ENCODE results near the gene FRG2C.
A peak's percentile ranks its signal among the peaks of the same experiment; 100 is the strongest.
"Not testable (repeated sequence)": the region's sequence is repeated elsewhere in the genome, so short reads cannot be mapped to it uniquely, and the experiment has no call there.

Gene FRG2C

DNA sequence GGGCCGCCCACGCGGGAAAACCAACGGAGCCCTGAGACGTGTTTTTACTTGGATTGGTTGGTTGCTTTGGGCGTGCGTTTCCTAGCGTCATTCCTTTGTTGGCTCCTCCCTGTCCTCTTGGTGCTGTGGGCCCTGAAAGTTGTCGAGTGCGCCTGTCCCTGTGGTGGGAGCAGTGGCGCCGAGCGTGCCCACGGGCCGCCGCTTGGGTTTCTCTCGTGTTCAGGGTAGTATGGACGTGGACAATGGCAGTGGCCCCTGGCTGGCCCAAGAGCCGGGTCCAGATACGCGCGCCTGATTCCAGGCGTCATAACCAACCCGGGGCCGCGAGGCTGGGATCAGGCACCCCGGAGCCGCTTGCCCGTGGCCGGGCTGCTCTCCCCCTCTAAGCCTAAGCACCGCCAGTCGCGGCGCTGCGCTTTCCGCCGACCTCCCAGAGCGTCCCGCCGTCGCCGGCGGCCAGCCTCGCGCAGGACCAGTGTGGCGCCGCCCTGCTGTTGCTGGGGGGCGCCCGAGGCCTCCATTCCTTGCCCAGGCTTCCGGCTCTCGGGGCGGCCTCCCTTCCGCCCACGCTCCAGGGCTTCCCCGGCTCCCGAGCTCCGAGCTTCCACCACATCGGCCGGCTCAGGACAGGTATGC, 8.1 kb downstream of the FRG2C start:
- peak; percentile 74 for DNase-seq
- peak overlapping the region; percentile 74 for H3K4me2 ChIP-seq (ENCODE audit: low read depth, low read length)
- peak overlapping the region; percentile 58; the same call in 1 of the 2 replicates for H3K9ac ChIP-seq (ENCODE audit: low read length)

DNA sequence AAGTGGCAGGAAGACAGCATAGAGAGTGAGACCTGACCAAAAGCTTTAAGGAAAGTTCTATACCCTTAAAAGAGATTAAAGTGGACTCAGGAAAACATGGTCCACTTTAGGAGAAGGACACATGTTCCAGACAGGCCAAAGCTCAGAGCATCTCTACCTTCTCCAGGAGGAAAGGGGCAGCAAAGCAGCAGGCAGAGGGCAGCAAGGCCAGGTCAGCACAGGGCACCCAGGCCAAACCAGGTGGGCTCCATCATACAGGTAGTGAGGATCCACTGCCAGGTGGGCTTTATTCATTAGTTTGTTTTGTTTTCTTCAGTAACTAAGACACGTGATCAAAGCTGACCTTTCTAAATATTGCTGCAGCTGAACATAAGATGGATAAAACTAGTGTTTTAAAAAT, 19.8 kb downstream of the FRG2C start:
- not testable (repeated sequence) for H3K9ac ChIP-seq (ENCODE audit: low read length); H2AFZ ChIP-seq (ENCODE audit: low read length); H3K4me1 ChIP-seq (ENCODE audit: low read length); DNase-seq; H3K4me2 ChIP-seq (ENCODE audit: low read depth, low read length); H3K36me3 ChIP-seq (replicated peaks; ENCODE audit: insufficient read depth, low read length); H4K20me1 ChIP-seq (ENCODE audit: insufficient read depth, low read length); H3K27ac ChIP-seq (ENCODE audit: low read length); H3K9me3 ChIP-seq (replicated peaks; ENCODE audit: insufficient read depth, low read length); H3K9me2 ChIP-seq (replicated peaks; ENCODE audit: insufficient read depth, low read length); H3K4me3 ChIP-seq (ENCODE audit: low read length); H3K27me3 ChIP-seq (replicated peaks; ENCODE audit: insufficient read depth, low read length); H3F3A ChIP-seq (ENCODE audit: insufficient read depth, low read length); H3K79me2 ChIP-seq (ENCODE audit: low read length)

More for the DNA sequence above, 8.1 kb downstream of the FRG2C start:
- H3K4me1 ChIP-seq (ENCODE audit: low read length); H3K9me3 ChIP-seq (replicated peaks; ENCODE audit: insufficient read depth, low read length); H3K36me3 ChIP-seq (replicated peaks; ENCODE audit: insufficient read depth, low read length); H3F3A ChIP-seq (ENCODE audit: insufficient read depth, low read length); H4K20me1 ChIP-seq (ENCODE audit: insufficient read depth, low read length); H3K9me2 ChIP-seq (replicated peaks; ENCODE audit: insufficient read depth, low read length); H3K79me2 ChIP-seq (ENCODE audit: low read length); H3K27ac ChIP-seq (ENCODE audit: low read length): not testable (repeated sequence)
- TF ChIP-seq CTCF (IDR thresholded peaks at IDR 0.05; ENCODE audit: low read length): peak; percentile 34
- peak overlapping the region; percentile 89 for H2AFZ ChIP-seq (ENCODE audit: low read length)
- H3K4me3 ChIP-seq (ENCODE audit: low read length): peak overlapping the region; percentile 69
- H3K27me3 ChIP-seq (replicated peaks; ENCODE audit: insufficient read depth, low read length): peaks cover 16% of the 10 kb centered on the region

DNA sequence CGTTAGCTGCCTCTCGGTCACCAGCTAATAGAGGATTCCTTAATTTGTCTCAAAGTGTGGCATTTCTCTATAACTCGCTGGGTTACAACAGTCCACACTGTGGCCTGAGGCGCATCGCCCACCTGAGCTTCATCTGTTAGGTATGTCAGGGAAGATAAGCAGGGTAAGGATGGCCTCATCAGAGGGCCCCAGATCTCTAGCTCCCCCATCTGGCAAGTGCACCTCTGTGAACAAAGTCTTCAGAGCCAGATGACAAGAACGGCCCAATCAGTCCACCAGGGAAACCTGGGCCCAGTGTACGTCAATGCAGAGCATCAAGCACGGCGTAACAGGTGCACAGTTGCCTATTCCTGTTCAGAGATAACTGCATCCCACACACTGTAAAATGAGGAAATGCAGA, 23.2 kb downstream of the FRG2C start:
- no peaks in the 10 kb centered on the region for H3K4me1 ChIP-seq (ENCODE audit: low read length)
- no peak overlapping the region for H3K27ac ChIP-seq (ENCODE audit: low read length)
- H3K4me3 ChIP-seq (ENCODE audit: low read length): no peak overlapping the region
- no peak for TF ChIP-seq CTCF (IDR thresholded peaks at IDR 0.05; ENCODE audit: low read length)
- TF ChIP-seq EZH2 (optimal IDR thresholded peaks at IDR 0.05; ENCODE audit: low read depth, low read length): no peak
- TF ChIP-seq EZH2phosphoT487 (IDR thresholded peaks at IDR 0.05; ENCODE audit: low read length): no peak
- H3K36me3 ChIP-seq (replicated peaks; ENCODE audit: insufficient read depth, low read length): no peaks in the 10 kb centered on the region
- no peaks in the 10 kb centered on the region for H3F3A ChIP-seq (ENCODE audit: insufficient read depth, low read length)
- H3K4me2 ChIP-seq (ENCODE audit: low read depth, low read length): no peak overlapping the region
- no peaks in the 10 kb centered on the region for H4K20me1 ChIP-seq (ENCODE audit: insufficient read depth, low read length)
- H3K9ac ChIP-seq (ENCODE audit: low read length): no peak overlapping the region
- no peaks in the 10 kb centered on the region for H3K9me2 ChIP-seq (replicated peaks; ENCODE audit: insufficient read depth, low read length)
- H2AFZ ChIP-seq (ENCODE audit: low read length): no peak overlapping the region
- H3K9me3 ChIP-seq (replicated peaks; ENCODE audit: insufficient read depth, low read length): no peaks in the 10 kb centered on the region
- H3K27me3 ChIP-seq (replicated peaks; ENCODE audit: insufficient read depth, low read length): no peaks in the 10 kb centered on the region
- no peak for DNase-seq
- no peaks in the 10 kb centered on the region for H3K79me2 ChIP-seq (ENCODE audit: low read length)

- Histone ChIP-seq H3K9ac (ENCODE audit: low read length) (no peak overlapping the region), H2AFZ (ENCODE audit: low read length) (no peak overlapping the region), H3K79me2 (ENCODE audit: low read length) (no peaks in the 10 kb centered on the region), H3K4me1 (ENCODE audit: low read length) (no peaks in the 10 kb centered on the region), H4K20me1 (ENCODE audit: insufficient read depth, low read length) (no peaks in the 10 kb centered on the region), H3K4me3 (ENCODE audit: low read length) (no peak overlapping the region), H3K9me2 (replicated peaks; ENCODE audit: insufficient read depth, low read length) (no peaks in the 10 kb centered on the region), H3F3A (ENCODE audit: insufficient read depth, low read length) (no peaks in the 10 kb centered on the region), H3K27ac (ENCODE audit: low read length) (no peak overlapping the region), H3K4me2 (ENCODE audit: low read depth, low read length) (no peak overlapping the region), H3K27me3 (replicated peaks; ENCODE audit: insufficient read depth, low read length) (no peaks in the 10 kb centered on the region), H3K36me3 (replicated peaks; ENCODE audit: insufficient read depth, low read length) (no peaks in the 10 kb centered on the region), H3K9me3 (replicated peaks; ENCODE audit: insufficient read depth, low read length) (no peaks in the 10 kb centered on the region)
- DNase-seq: no peak
- TF ChIP-seq CTCF (IDR thresholded peaks at IDR 0.05; ENCODE audit: low read length): no peak
- no peak for TF ChIP-seq EZH2phosphoT487 (IDR thresholded peaks at IDR 0.05; ENCODE audit: low read length)
- TF ChIP-seq EZH2 (optimal IDR thresholded peaks at IDR 0.05; ENCODE audit: low read depth, low read length): no peak
Observed at GRCh38 chr3:75692061-75692460, 27.9 kb downstream of the FRG2C start.
